H1 (cell line): Measurements from ENCODE around the gene ULBP1. TPM values are rescaled to one million over a fixed set of nuclear protein-coding genes. Genes with fewer than 3 reads are reported as not detected.
"Not testable (repeated sequence)": the region's sequence is repeated elsewhere in the genome, so short reads cannot be mapped to it uniquely, and the experiment has no call there.

Experiments used
- CTCF ChIA-PET: fragments of 300-600 bp; sonication (Branson Sonifier 250); formaldehyde crosslinking; loops from one replicate; lab custom pipeline; 2021; ENCODE audit not compliant: partially characterized antibody; lab: Charles Lee
- POLR2A ChIA-PET: fragments of 300-600 bp; sonication (Branson Sonifier 250); formaldehyde crosslinking; loops from one replicate; lab custom pipeline; 2021; ENCODE audit warnings: inconsistent platforms; ENCODE audit not compliant: partially characterized antibody; lab: Charles Lee
- DNase-seq, 2 experiments: peaks; one replicate each; pipeline versions ENCODE4 v3.0.0 to v3.0.0-alpha.2; 2010 to 2022; ENCODE audit warnings: low spot score in 2 of 2, low read depth in 1 of 2, mixed read lengths in 1 of 2
- FAIRE-seq: peaks from 2 replicates; lab custom pipeline; 2011; peaks lifted over from hg19 to GRCh38; lab: Jason Lieb, UNC
- H2AFZ ChIP-seq: 2 replicates; pipeline ENCODE4 v1.8.1; 2012; ENCODE audit warnings: low read length, inconsistent platforms
- H2AK5ac ChIP-seq: 2 replicates; pipeline ENCODE4 v1.6.1; 2013; ENCODE audit warnings: low read depth, low read length
- H2BK120ac ChIP-seq: replicated peaks from 2 replicates; pipeline ENCODE3; 2013; ENCODE audit warnings: low read depth, low read length, inconsistent platforms
- H2BK12ac ChIP-seq: 2 replicates; pipeline ENCODE4 v1.6.1; 2013; ENCODE audit warnings: low read depth, low read length
- H2BK15ac ChIP-seq: 2 replicates; pipeline ENCODE4 v1.6.1; 2013; ENCODE audit warnings: low read length
- H2BK20ac ChIP-seq: 2 replicates; pipeline ENCODE4 v1.6.1; 2013; ENCODE audit warnings: low read length
- H2BK5ac ChIP-seq: 2 replicates; pipeline ENCODE4 v1.6.1; 2013; ENCODE audit warnings: low read depth, low read length
- H3K14ac ChIP-seq: 2 replicates; pipeline ENCODE4 v1.6.1; 2013; ENCODE audit warnings: inconsistent platforms; ENCODE audit not compliant: insufficient read length
- H3K18ac ChIP-seq: 2 replicates; pipeline ENCODE4 v1.6.1; 2013; ENCODE audit warnings: low read length; ENCODE audit errors: extremely low read depth
- H3K23ac ChIP-seq: 2 replicates; pipeline ENCODE4 v1.6.1; 2013; ENCODE audit warnings: inconsistent platforms; ENCODE audit not compliant: insufficient read length
- H3K23me2 ChIP-seq: 2 replicates; pipeline ENCODE4 v1.6.1; 2013; ENCODE audit warnings: low read depth, low read length
- H3K27ac ChIP-seq: 2 replicates; pipeline ENCODE4 v1.6.1; 2011; ENCODE audit warnings: low read depth, low read length, inconsistent platforms
- H3K27me3 ChIP-seq, 4 experiments: replicated peaks in 1 of 4; 1 replicate in 1 of 4; 2 replicates in 3 of 4; pipeline versions ENCODE4 v1.6.1 to v1.8.1; 2011 to 2013; ENCODE audit warnings: low read length in 3 of 4, mild to moderate bottlenecking in 3 of 4, inconsistent platforms in 2 of 4, mixed read lengths in 2 of 4, moderate library complexity in 1 of 4; ENCODE audit not compliant: control insufficient read depth in 3 of 4, insufficient read depth in 3 of 4; ENCODE audit errors: extremely low read depth in 1 of 4
- H3K36me3 ChIP-seq, 4 experiments: 2 replicates each; pipeline versions ENCODE4 v1.6.1 to v1.8.1; 2011 to 2013; ENCODE audit warnings: mild to moderate bottlenecking in 4 of 4, low read length in 3 of 4, moderate library complexity in 2 of 4, control low read depth in 1 of 4, inconsistent platforms in 1 of 4; ENCODE audit not compliant: insufficient read depth in 4 of 4, control insufficient read depth in 2 of 4
- H3K4ac ChIP-seq: replicated peaks from 2 replicates; pipeline ENCODE3; 2013; ENCODE audit warnings: low read length, low read depth, mixed read lengths, inconsistent platforms; ENCODE audit not compliant: insufficient read length
- H3K4me1 ChIP-seq, 4 experiments: replicated peaks in 1 of 4; 1 replicate in 1 of 4; 2 replicates in 3 of 4; pipeline versions ENCODE4 v1.6.1 to v1.8.1; 2011 to 2013; ENCODE audit warnings: low read length in 3 of 4, inconsistent platforms in 2 of 4, mixed read lengths in 1 of 4; ENCODE audit not compliant: insufficient read depth in 4 of 4, control insufficient read depth in 3 of 4
- H3K4me2 ChIP-seq, 2 experiments: 2 replicates each; pipeline versions ENCODE4 v1.6.1 to v1.8.1; 2011 to 2013; ENCODE audit warnings: low read depth in 2 of 2, low read length in 2 of 2, control low read depth in 1 of 2, inconsistent platforms in 1 of 2, mild to moderate bottlenecking in 1 of 2; ENCODE audit not compliant: insufficient read depth in 1 of 2
- H3K4me3 ChIP-seq, 4 experiments: fragments of 200-600, 300-600 bp in 1 of 4; sonication (generic), shearing (Covaris generic), sonication (Bioruptor Twin) in 1 of 4; 2 replicates each; pipeline versions ENCODE4 v1.5.1 to v1.8.1; 2011 to 2016; ENCODE audit warnings: low read length in 4 of 4, low read depth in 3 of 4, control low read depth in 2 of 4, inconsistent platforms in 2 of 4, mild to moderate bottlenecking in 2 of 4, mixed read lengths in 1 of 4, moderate library complexity in 1 of 4; ENCODE audit not compliant: insufficient read depth in 2 of 4; ENCODE audit errors: extremely low read depth in 1 of 4
- H3K56ac ChIP-seq: replicated peaks from 2 replicates; pipeline ENCODE3; 2013; ENCODE audit warnings: low read depth, mild to moderate bottlenecking, mixed read lengths, low read length, inconsistent platforms; ENCODE audit not compliant: insufficient read length
- H3K79me1 ChIP-seq: 2 replicates; pipeline ENCODE4 v1.6.1; 2013; ENCODE audit warnings: low read depth, low read length, control low read depth
- H3K79me2 ChIP-seq, 2 experiments: 2 replicates each; pipeline versions ENCODE4 v1.6.1 to v1.8.1; 2012 to 2013; ENCODE audit warnings: low read length in 2 of 2, mild to moderate bottlenecking in 2 of 2, inconsistent platforms in 1 of 2; ENCODE audit not compliant: insufficient read depth in 2 of 2, control insufficient read depth in 1 of 2
- H3K9ac ChIP-seq, 4 experiments: replicated peaks in 1 of 4; 1 replicate in 1 of 4; 2 replicates in 3 of 4; pipeline versions ENCODE4 v1.6.1 to v1.8.1; 2011 to 2013; ENCODE audit warnings: low read depth in 3 of 4, low read length in 3 of 4, control low read depth in 2 of 4, mild to moderate bottlenecking in 2 of 4, moderate library complexity in 2 of 4, inconsistent platforms in 1 of 4; ENCODE audit errors: extremely low read depth in 1 of 4
- H3K9me3 ChIP-seq, 2 experiments: 2 replicates each; pipeline versions ENCODE4 v1.6.1 to v1.8.1; 2012 to 2013; ENCODE audit warnings: mild to moderate bottlenecking in 2 of 2, moderate library complexity in 2 of 2, control low read depth in 1 of 2, inconsistent platforms in 1 of 2, low read depth in 1 of 2, low read length in 1 of 2, mixed read lengths in 1 of 2; ENCODE audit not compliant: insufficient read depth in 2 of 2
- H4K20me1 ChIP-seq, 2 experiments: replicated peaks in 1 of 2; 2 replicates each; pipeline versions ENCODE3 to v1.8.1; 2011 to 2013; ENCODE audit warnings: inconsistent platforms in 2 of 2, low read length in 2 of 2, mild to moderate bottlenecking in 1 of 2; ENCODE audit not compliant: insufficient read depth in 2 of 2, control insufficient read depth in 1 of 2
- H4K5ac ChIP-seq: 2 replicates; pipeline ENCODE4 v1.6.1; 2013; ENCODE audit warnings: low read length, low read depth, mixed read lengths, inconsistent platforms; ENCODE audit not compliant: insufficient read length
- H4K8ac ChIP-seq: 2 replicates; pipeline ENCODE4 v1.8.0; 2013; ENCODE audit warnings: mild to moderate bottlenecking, moderate library complexity, low read length, inconsistent platforms; ENCODE audit not compliant: insufficient read depth; ENCODE audit errors: extremely low read depth
- H4K91ac ChIP-seq: replicated peaks from 2 replicates; pipeline ENCODE3; 2013; ENCODE audit warnings: low read length, mixed read lengths, inconsistent platforms; ENCODE audit not compliant: insufficient read length
- WGBS, 2 experiments: shearing (Covaris generic) in 1 of 2; methylation state at CpG; one replicate each; pipeline versions ENCODE4 v1.1.6 to v1.1.7; 2013 to 2015; ENCODE audit warnings: low lambda C conversion rate in 2 of 2, mixed read lengths in 2 of 2, inconsistent platforms in 1 of 2, low coverage in 1 of 2, missing lambda C conversion rate in 1 of 2; ENCODE audit not compliant: insufficient replicate concordance in 2 of 2, insufficient coverage in 1 of 2, insufficient read length in 1 of 2; ENCODE audit errors: extremely low coverage in 1 of 2, missing lambda C conversion rate in 1 of 2; 5-methylcytosine and 5-hydroxymethylcytosine counted together
- polyA plus RNA-seq, 7 experiments: library from polyadenylated mRNA; depleted of rRNA in 3 of 7; stranded (reverse) in 5 of 7; unstranded in 2 of 7; fragments of >200 nt in 5 of 7; fragments of 200-250 nt in 2 of 7; gene quantifications; 1 replicate in 5 of 7; 2 replicates in 1 of 7; 4 replicates in 1 of 7; pipeline versions ENCODE4 v1.2.1 to v1.2.3, GENCODE V29; 2011 to 2013; ENCODE audit warnings: missing spikeins in 2 of 7, mixed read lengths in 2 of 7
- total RNA-seq: library from RNA; stranded (reverse); fragmentation: NEBNext Ultra II Directional; extraction: Animal tissue kit (Norgen Biotek cat#: 25700); gene quantifications from 2 replicates; pipeline ENCODE4 v1.2.1, GENCODE V29; 2021

ULBP1 gene
- total and polyA plus RNA-seq, 2 of the 8 experiments (the other 6 are each of a cell fraction or from before 2014, with no cell fraction given) = 0.32 to 0.60 TPM

DNA sequence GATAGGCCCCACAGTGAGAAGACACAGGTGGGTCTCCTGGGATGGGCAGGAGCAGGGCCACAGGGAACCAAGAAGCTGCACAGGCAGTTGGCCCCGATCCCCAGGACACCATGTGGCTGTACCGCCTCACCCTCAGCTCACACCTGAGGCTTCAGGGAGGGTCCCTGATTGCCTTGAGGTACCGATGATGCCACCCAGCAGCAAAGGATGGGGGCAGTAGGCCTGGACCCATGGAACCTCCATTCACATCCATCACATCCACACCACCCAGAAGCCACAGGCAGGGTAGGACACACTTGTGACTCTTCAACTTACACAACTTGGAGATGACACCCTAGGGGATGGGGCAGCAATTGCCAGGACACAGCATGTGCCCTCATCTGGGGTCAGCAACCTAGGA lies 39.9 kb downstream of the ULBP1 start:
- 84% methylated on average over 3 of the region's 3 CpGs; no CpG with 5 or more reads in 1 of the 2 experiments for WGBS, 2 experiments
- H2BK5ac ChIP-seq, H3K14ac ChIP-seq, H3K27ac ChIP-seq, H2AK5ac ChIP-seq, H3K4me2 ChIP-seq, H3K4ac ChIP-seq, H4K5ac ChIP-seq, H3K23ac ChIP-seq, H2BK20ac ChIP-seq, H2BK12ac ChIP-seq, H3K79me2 ChIP-seq, H2BK15ac ChIP-seq, H3K4me1 ChIP-seq, POLR2A ChIA-PET, H3K23me2 ChIP-seq, H4K20me1 ChIP-seq, H4K91ac ChIP-seq, H2AFZ ChIP-seq, H3K9ac ChIP-seq, H3K56ac ChIP-seq, H3K4me3 ChIP-seq, H4K8ac ChIP-seq, FAIRE-seq, H3K36me3 ChIP-seq, H2BK120ac ChIP-seq, H3K18ac ChIP-seq, H3K9me3 ChIP-seq, DNase-seq, H3K79me1 ChIP-seq: not testable (repeated sequence)
- H3K27me3 ChIP-seq = peaks cover 16 to 35% (median 32%) of the 10 kb centered on the region in 4 experiments
- CTCF ChIA-PET = interaction anchor here (1.5 kb wide), 1 partner anchor 9 kb away, joined by 4 read pairs; no protein-coding TSS in a partner anchor
